Trophoblast cell (in vitro differentiated cells and primary cell): Measurements from ENCODE around the gene SLC1A4.

ENCODE experiments used
- DNase-seq, 2 donors: peaks; one replicate each; pipeline ENCODE4 v3.0.0-alpha.2; 2016
- H2AFZ ChIP-seq: 2 replicates; pipeline ENCODE4 v1.6.1; 2013; ENCODE audit warnings: low read length, moderate library complexity, mild to moderate bottlenecking; ENCODE audit not compliant: insufficient read depth, poor library complexity
- H2AK5ac ChIP-seq: 2 replicates; pipeline ENCODE4 v1.6.1; 2013; ENCODE audit warnings: mild to moderate bottlenecking, low read length
- H2BK120ac ChIP-seq: 2 replicates; pipeline ENCODE4 v1.6.1; 2013; ENCODE audit warnings: low read length, mild to moderate bottlenecking, moderate library complexity; ENCODE audit not compliant: insufficient read depth, poor library complexity
- H2BK12ac ChIP-seq: 2 replicates; pipeline ENCODE4 v1.6.1; 2013; ENCODE audit warnings: mild to moderate bottlenecking, low read length, moderate library complexity
- H2BK5ac ChIP-seq: 2 replicates; pipeline ENCODE4 v1.6.1; 2013; ENCODE audit warnings: low read length, low read depth, moderate library complexity, mild to moderate bottlenecking; ENCODE audit not compliant: poor library complexity
- H3K14ac ChIP-seq: 2 replicates; pipeline ENCODE4 v1.6.1; 2013; ENCODE audit warnings: mild to moderate bottlenecking, low read length
- H3K18ac ChIP-seq: 2 replicates; pipeline ENCODE4 v1.6.1; 2013; ENCODE audit warnings: mild to moderate bottlenecking, low read length
- H3K23ac ChIP-seq: 2 replicates; pipeline ENCODE4 v1.6.1; 2013; ENCODE audit warnings: low read length
- H3K27ac ChIP-seq: 2 replicates; pipeline ENCODE4 v1.5.1; 2013; ENCODE audit warnings: low read depth, mild to moderate bottlenecking, inconsistent platforms, low read length, moderate library complexity
- H3K27me3 ChIP-seq: 2 replicates; pipeline ENCODE4 v1.6.1; 2013; ENCODE audit warnings: inconsistent platforms, mild to moderate bottlenecking, low read length, moderate library complexity; ENCODE audit not compliant: insufficient read depth
- H3K36me3 ChIP-seq, 2 experiments: 1 replicate in 1 of 2; 2 replicates in 1 of 2; pipeline ENCODE4 v1.6.1; 2013; ENCODE audit warnings: low read length in 2 of 2, mild to moderate bottlenecking in 2 of 2, moderate library complexity in 1 of 2; ENCODE audit not compliant: insufficient read depth in 2 of 2, control insufficient read depth in 1 of 2
- H3K4ac ChIP-seq: 2 replicates; pipeline ENCODE4 v1.6.1; 2013; ENCODE audit warnings: low read depth, mild to moderate bottlenecking, low read length, moderate library complexity
- H3K4me1 ChIP-seq, 2 experiments: 1 replicate in 1 of 2; 2 replicates in 1 of 2; pipeline ENCODE4 v1.6.1; 2013; ENCODE audit warnings: low read length in 2 of 2, mild to moderate bottlenecking in 2 of 2, moderate library complexity in 1 of 2; ENCODE audit not compliant: insufficient read depth in 2 of 2, control insufficient read depth in 1 of 2
- H3K4me2 ChIP-seq: 2 replicates; pipeline ENCODE4 v1.6.1; 2013; ENCODE audit warnings: inconsistent platforms, mild to moderate bottlenecking, low read length, moderate library complexity
- H3K4me3 ChIP-seq: 2 replicates; pipeline ENCODE4 v1.5.1; 2013; ENCODE audit warnings: mild to moderate bottlenecking, low read depth, low read length, inconsistent platforms
- H3K79me1 ChIP-seq: one replicate; pipeline ENCODE4 v1.6.1; 2013; ENCODE audit warnings: low read length
- H3K79me2 ChIP-seq: 2 replicates; pipeline ENCODE4 v1.6.1; 2013; ENCODE audit warnings: low read length, mild to moderate bottlenecking; ENCODE audit not compliant: control insufficient read depth, insufficient read depth, poor library complexity
- H3K9ac ChIP-seq: 2 replicates; pipeline ENCODE4 v1.6.1; 2013; ENCODE audit warnings: mild to moderate bottlenecking, low read length
- H3K9me3 ChIP-seq: 2 replicates; pipeline ENCODE4 v1.6.1; 2013; ENCODE audit warnings: low read depth, mild to moderate bottlenecking, control low read depth, inconsistent platforms, low read length; ENCODE audit not compliant: insufficient read depth
- H4K12ac ChIP-seq: 2 replicates; pipeline ENCODE4 v1.6.1; 2013; ENCODE audit warnings: low read depth, mild to moderate bottlenecking, low read length, moderate library complexity
- H4K8ac ChIP-seq: 2 replicates; pipeline ENCODE4 v1.6.1; 2013; ENCODE audit warnings: low read depth, mild to moderate bottlenecking, low read length, moderate library complexity
- H4K91ac ChIP-seq: one replicate; pipeline ENCODE4 v1.6.1; 2013; ENCODE audit warnings: low read depth, mild to moderate bottlenecking, low read length, moderate library complexity
- WGBS: extraction: QIAGEN DNeasy Blood & Tissue Kit; methylation state at CpG from one replicate; pipeline ENCODE4 v1.1.7; 2013; ENCODE audit warnings: missing lambda C conversion rate; ENCODE audit not compliant: insufficient read length, insufficient coverage; ENCODE audit errors: extremely low coverage; 5-methylcytosine and 5-hydroxymethylcytosine counted together

SLC1A4 gene

DNA sequence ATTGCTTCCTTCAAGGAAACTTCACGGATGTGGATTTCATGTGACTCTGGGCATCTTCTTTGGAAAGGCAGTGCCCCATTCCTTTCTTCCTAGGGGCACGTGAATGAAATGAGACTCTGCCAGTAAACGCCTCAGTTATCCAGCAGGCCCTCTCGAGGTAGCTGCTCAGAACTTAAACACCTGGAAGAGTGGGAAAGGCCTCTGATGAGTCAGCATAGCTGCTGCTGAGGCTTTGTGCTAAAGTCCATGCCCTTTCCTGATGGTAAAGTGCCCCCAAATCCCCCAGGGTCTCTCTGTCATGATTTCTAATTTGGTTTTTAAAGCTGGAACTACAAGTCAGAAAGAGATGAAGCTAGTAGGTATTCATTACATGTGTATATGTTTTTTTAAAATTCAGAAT, 3.8 kb downstream of the SLC1A4 start:
- H3K23ac ChIP-seq: no peak overlapping the region
- no peak overlapping the region for H3K4me3 ChIP-seq
- no peak overlapping the region for H2AFZ ChIP-seq
- no peak overlapping the region for H3K14ac ChIP-seq
- no peak for DNase-seq
- peaks cover 5% of the 10 kb centered on the region for H3K9me3 ChIP-seq
- H3K18ac ChIP-seq: no peak overlapping the region
- WGBS: no CpG with 5 or more reads among the region's 4 CpGs
- peaks cover 35% of the 10 kb centered on the region for H3K27me3 ChIP-seq
- H3K9ac ChIP-seq: no peak overlapping the region
- no peaks in the 10 kb centered on the region for H3K36me3 ChIP-seq
- H3K4ac ChIP-seq: no peak overlapping the region
- peaks cover 6 to 9% of the 10 kb centered on the region in 2 experiments for H3K4me1 ChIP-seq
- H4K8ac ChIP-seq: no peak overlapping the region
- no peak overlapping the region for H2BK12ac ChIP-seq
- H3K27ac ChIP-seq: no peak overlapping the region
- no peak overlapping the region for H2BK5ac ChIP-seq
- H3K79me2 ChIP-seq: no peaks in the 10 kb centered on the region
- no peaks in the 10 kb centered on the region for H3K79me1 ChIP-seq
- no peak overlapping the region for H3K4me2 ChIP-seq
- H2AK5ac ChIP-seq: no peak overlapping the region
- H4K91ac ChIP-seq: no peak overlapping the region
- no peak overlapping the region for H2BK120ac ChIP-seq
- H4K12ac ChIP-seq: no peak overlapping the region

GRCh38 chr2:64995041-64995440, 5.8 kb downstream of the SLC1A4 start:
- H2AK5ac ChIP-seq: no peak overlapping the region
- no peak overlapping the region for H3K14ac ChIP-seq
- no peaks in the 10 kb centered on the region for H3K36me3 ChIP-seq
- H4K12ac ChIP-seq: no peak overlapping the region
- no peak overlapping the region for H3K23ac ChIP-seq
- H3K4me2 ChIP-seq: no peak overlapping the region
- no CpG with 5 or more reads among the region's 3 CpGs for WGBS
- H3K4me3 ChIP-seq: no peak overlapping the region
- no peak for DNase-seq
- no peaks in the 10 kb centered on the region for H3K9me3 ChIP-seq
- H3K27me3 ChIP-seq: peaks cover 16% of the 10 kb centered on the region
- no peaks in the 10 kb centered on the region for H3K79me1 ChIP-seq
- no peak overlapping the region for H2BK12ac ChIP-seq
- H3K18ac ChIP-seq: no peak overlapping the region
- no peak overlapping the region for H2AFZ ChIP-seq
- no peak overlapping the region for H2BK5ac ChIP-seq
- no peak overlapping the region for H3K4ac ChIP-seq
- no peak overlapping the region for H3K9ac ChIP-seq
- peaks cover 0 to under 1% of the 10 kb centered on the region in 2 experiments for H3K4me1 ChIP-seq
- no peak overlapping the region for H4K91ac ChIP-seq
- H3K79me2 ChIP-seq: no peaks in the 10 kb centered on the region
- H4K8ac ChIP-seq: no peak overlapping the region
- H3K27ac ChIP-seq: no peak overlapping the region
- H2BK120ac ChIP-seq: no peak overlapping the region

GRCh38 chr2:64996871-64997307, 7.7 kb downstream of the SLC1A4 start:
- no peaks in the 10 kb centered on the region for H3K4me1 ChIP-seq
- no peak for DNase-seq
- H3K9ac ChIP-seq: no peak overlapping the region
- no peak overlapping the region for H3K27ac ChIP-seq
- no peak overlapping the region for H4K91ac ChIP-seq
- no peak overlapping the region for H3K23ac ChIP-seq
- H3K36me3 ChIP-seq: no peaks in the 10 kb centered on the region
- no peak overlapping the region for H3K4ac ChIP-seq
- H3K79me1 ChIP-seq: no peaks in the 10 kb centered on the region
- H3K9me3 ChIP-seq: no peaks in the 10 kb centered on the region
- H2BK120ac ChIP-seq: no peak overlapping the region
- H2AFZ ChIP-seq: no peak overlapping the region
- no peak overlapping the region for H3K14ac ChIP-seq
- no peak overlapping the region for H4K8ac ChIP-seq
- H3K4me2 ChIP-seq: no peak overlapping the region
- peaks cover 5% of the 10 kb centered on the region for H3K27me3 ChIP-seq
- no peak overlapping the region for H2BK12ac ChIP-seq
- H3K4me3 ChIP-seq: no peak overlapping the region
- no peaks in the 10 kb centered on the region for H3K79me2 ChIP-seq
- no peak overlapping the region for H3K18ac ChIP-seq
- no peak overlapping the region for H4K12ac ChIP-seq
- no CpG with 5 or more reads among the region's 3 CpGs for WGBS
- no peak overlapping the region for H2AK5ac ChIP-seq
- H2BK5ac ChIP-seq: no peak overlapping the region

DNA sequence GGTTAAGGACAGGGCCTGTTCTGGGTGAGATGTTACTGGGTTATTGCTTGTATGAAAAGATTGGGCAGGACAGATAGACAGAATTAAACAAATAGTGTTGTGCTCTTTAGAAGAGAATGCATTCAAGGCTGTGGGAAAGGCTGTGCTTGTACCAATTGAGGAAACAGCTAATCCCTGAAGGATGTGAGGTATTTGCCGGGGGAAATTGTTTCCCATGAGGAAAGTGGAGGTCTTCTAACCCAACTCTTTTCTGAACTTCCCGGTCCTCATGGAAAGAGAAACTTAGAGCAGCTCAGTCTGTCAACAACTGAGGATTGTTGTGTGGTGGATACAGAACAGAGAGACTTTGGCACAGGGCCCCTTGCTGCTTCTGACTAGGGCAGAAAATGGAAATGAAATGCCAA, 9.5 kb downstream of the SLC1A4 start:
- no peak for DNase-seq
- Histone ChIP-seq H4K8ac (no peak overlapping the region), H3K4ac (no peak overlapping the region), H3K9me3 (no peaks in the 10 kb centered on the region), H3K36me3 (no peaks in the 10 kb centered on the region), H3K9ac (no peak overlapping the region), H2AFZ (no peak overlapping the region), H2BK5ac (no peak overlapping the region), H3K79me2 (no peaks in the 10 kb centered on the region), H3K4me2 (no peak overlapping the region), H3K79me1 (no peaks in the 10 kb centered on the region), H3K4me1 (no peaks in the 10 kb centered on the region), H2BK120ac (no peak overlapping the region), H2BK12ac (no peak overlapping the region), H3K14ac (no peak overlapping the region), H2AK5ac (no peak overlapping the region), H4K12ac (no peak overlapping the region), H3K23ac (no peak overlapping the region), H3K18ac (no peak overlapping the region), H3K27me3 (no peaks in the 10 kb centered on the region), H4K91ac (no peak overlapping the region), H3K27ac (no peak overlapping the region), H3K4me3 (no peak overlapping the region)
- no CpG with 5 or more reads among the region's 2 CpGs for WGBS
